GM21737 (cell line): Measurements from ENCODE around the gene IZUMO1.
"Not testable (repeated sequence)": the region's sequence is repeated elsewhere in the genome, so short reads cannot be mapped to it uniquely, and the experiment has no call there.

Experiments used
- ATAC-seq: cut with Tn5 transposase; IDR thresholded peaks from one replicate; pipeline ENCODE4 v1.9.1; 2021; ENCODE audit warnings: mild to moderate bottlenecking, moderate library complexity; ENCODE audit not compliant: unreplicated experiment

The IZUMO1 gene

DNA sequence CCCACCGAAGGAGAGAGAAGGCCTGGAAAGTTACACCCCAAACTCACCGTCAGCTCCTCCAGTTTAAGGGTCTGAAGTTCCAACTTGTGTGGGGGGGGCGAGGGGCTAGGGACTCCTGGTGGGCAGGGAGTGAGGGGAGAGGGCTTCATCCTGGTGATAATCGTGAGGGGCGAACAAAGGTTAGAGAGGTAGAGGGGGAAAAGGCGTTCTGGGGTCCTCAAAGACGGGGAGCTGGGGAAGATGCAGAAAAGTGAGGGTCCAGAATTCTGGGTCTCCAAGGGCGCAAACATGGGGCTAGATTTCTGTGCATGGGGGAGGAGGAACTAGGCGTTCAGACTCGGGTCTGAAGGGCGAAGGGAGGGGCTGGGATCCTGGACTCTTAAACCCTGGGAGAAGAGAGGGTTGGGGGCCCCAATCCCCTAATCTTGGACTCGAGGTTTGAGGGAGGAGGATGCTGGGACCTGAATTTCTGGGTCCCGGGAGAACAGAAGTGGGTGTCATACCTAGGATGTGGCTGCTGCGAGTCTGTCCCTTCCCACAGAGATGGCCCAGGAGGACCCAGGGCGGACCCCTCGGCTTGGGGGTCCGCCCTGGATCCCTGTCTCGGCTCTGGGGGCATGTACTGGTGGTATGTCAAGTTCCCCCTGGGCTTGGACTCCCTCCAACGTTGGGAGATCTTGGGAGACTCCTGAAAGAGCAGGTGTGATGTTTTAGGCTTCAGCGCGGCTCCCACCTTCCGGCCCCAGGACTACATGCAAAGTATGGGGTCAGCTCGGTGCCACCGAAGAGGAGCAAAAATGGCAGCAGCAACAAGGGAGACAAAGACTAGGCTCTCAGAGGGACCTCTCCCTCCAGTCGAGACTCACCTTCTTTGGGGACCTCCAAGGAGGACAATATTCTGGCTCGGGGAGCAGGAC lies 31.7 kb downstream of the IZUMO1 start:
- ATAC-seq = no peak

DNA sequence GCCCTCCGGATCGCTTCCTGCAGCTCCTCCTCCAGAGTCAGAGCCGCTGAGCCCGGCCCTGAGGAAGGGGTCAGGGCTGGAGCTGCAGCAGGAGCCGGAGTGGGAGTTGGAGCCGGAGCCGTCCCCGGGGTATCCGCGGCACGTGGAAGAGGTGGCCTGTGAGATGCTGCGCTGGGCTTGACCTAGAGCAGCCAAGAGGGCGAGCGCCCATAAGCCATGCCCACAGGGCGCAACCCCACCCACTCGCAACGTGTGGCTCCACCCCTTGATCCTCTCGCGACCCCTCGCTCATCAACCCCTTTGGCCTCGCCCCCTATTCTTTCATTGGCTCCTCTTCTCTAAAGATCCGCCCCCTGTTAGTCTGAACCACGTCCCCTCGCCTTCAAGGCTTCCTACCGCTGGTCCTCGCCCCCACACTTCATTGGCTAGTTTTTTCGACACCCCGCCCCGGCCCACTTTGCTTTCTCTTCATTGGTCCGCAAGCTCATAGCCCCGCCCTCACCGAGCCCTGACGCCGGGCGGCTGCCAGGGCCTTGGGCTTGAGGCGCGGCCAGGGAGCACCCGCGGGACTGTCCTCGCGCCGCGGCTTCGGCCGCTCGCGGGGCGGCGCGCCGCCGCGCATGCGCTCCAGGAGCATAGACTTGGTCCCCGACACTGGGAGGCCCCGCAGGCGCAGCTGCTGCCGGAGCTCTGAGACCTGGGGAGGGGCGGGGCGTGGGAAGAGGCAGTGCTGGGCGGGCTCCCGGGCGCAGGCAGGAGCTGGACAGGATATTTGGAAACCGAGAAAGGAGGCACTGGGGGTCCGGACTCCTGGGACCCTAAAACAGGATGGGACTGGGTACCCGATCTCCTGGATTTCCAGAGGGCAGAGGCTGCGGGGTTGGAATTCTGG lies 32.6 kb downstream of the IZUMO1 start:
- peak; percentile 85 for ATAC-seq

DNA sequence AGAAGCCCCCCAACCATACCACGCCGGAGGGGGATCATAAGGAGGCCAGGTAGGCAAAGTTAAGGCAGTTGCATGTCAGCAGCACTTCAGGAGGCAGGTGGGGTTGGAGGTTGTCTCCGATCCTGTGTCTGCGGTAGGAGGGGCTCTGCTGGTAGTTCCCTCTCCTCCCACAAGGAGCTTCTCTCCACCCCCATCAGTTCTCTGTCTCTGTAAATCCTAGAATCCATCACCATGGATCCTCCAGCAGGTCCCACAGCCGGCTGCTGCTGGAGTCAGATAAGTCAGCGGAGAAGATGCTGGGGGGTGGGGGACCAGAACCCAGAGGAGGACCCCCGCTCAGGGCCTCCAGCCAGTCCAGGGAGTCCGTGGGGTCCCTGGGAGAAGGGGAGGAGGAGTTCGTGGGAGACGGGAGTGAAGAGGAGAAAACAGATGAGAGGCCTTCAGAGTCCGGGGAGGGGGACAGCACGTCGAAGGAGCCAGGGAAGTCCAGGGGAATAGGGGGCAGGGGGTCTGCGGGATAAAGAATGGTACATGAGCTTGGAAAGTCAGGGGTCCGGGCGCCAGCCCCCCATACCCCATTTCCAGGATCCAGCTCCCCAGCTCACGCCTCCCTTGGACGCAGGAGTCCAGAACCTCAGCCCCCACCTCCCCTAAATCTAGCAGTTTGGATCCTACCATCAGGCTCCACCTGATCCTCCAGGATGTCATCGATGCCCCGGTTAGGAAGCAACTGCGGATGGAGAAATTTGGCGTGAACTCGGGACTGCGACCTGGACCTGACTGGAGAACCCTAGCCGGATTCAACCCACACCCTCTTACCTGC lies 33.5 kb downstream of the IZUMO1 start:
- ATAC-seq = no peak

DNA sequence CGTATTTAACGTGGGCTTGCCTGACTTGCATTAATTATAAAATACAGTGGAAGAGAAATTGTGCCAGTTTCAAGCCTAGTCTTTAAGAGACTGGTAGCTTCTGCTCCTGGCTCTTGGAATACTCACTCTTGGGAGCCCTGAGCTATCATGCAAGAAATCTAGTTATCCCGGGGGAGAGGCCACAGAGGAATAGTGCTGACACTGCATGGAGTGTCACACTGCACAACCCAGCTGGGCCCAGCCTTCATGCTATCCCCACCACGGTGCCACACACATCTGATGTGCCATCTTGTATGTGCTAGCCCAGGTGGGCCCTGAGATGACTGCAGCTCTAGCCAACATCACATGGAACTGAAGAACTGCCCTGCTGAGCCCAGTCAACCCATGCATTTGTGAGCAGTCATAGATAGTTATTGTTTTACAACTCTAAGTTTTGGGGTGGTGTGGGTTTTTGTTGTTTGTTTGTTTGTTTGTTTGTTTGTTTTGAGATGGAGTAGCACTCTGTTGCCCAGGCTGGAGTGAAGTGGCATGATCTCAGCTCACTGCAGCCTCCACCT lies 35.5 kb downstream of the IZUMO1 start:
- no peak for ATAC-seq

DNA sequence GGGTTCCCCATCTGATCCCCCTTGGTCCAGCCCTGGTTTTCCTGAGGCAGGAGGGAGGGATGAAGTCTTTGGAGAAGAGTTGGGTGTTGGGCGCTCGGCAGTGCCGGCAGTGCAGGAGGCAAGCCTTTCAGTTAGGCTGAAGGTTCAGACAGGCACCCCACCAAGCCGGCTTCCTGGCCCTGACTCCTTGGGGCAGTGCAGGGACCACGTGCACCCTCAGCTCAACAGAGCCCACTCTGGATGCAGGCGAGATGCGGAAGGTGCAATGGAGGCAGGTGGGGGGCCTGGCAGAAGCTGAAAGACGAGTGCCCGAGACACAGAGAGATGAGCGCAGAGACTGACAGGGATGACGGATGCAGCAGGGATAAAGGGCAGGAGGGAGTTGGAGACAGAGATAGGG lies 38.2 kb downstream of the IZUMO1 start:
- no peak for ATAC-seq

DNA sequence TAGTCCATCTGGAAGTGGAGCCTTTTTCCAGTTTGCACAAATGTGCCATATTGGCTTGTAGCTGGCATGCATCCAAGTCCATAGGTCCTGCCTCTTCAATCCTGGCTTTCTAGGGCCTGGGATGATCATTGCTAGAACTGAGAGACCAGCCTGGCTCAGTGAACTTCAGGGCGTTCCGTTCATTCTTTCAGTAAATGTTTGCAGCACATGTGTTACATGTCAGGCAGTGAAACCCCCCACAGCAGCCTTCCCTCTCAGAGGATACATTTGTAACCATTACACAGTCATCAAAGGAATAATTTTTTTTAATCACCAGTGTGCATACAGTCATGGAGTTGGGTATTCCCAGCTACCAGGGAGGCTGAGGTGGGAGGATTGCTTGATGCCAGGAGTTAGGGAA lies 41.3 kb downstream of the IZUMO1 start:
- ATAC-seq = no peak

DNA sequence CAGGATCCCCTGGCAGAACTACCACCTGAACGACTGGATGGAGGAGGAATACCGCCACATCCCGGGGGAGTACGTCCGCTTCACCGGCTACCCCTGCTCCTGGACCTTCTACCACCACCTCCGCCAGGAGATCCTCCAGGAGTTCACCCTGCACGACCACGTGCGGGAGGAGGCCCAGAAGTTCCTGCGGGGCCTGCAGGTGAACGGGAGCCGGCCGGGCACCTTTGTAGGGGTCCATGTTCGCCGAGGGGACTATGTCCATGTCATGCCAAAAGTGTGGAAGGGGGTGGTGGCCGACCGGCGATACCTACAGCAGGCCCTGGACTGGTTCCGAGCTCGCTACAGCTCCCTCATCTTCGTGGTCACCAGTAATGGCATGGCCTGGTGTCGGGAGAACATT lies 43.4 kb downstream of the IZUMO1 start:
- ATAC-seq = no peak

DNA sequence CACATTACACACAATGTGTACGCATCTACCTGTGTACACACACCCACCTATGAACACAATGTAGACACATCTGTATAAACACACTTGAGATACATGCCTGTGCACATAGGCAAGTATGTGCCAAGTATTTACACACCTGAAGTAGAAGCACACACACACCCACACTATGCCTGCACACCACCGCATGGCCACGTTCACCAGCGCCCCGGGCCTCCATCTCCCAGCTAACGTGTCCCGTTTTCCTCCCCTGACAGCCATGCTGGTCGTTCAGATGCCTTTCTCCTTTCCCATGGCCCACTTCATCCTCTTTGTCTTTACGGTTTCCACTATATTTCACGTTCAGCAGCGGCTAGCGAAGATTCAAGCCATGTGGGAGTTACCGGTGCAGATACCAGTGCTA lies 44.0 kb downstream of the IZUMO1 start:
- ATAC-seq = no peak

DNA sequence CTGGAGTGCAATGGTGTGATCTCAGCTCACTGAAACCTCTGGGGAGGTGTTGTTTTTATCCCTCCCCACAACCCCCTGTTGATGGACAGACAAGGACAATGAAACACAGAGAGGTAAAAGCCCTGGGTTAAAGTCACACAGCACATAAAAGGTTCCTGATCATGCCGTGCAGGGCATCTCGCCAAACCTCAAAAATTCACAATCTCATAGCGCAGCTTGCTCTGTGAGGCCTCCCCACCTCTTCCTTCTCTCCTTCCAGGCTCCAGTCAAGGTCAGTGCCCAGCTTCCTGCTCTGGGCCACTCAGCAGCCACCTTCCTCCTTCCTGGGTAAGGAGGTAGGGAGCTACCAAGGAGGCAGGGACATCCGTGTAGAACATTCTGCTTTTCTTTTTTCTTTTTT lies 48.7 kb downstream of the IZUMO1 start:
- ATAC-seq = no peak

DNA sequence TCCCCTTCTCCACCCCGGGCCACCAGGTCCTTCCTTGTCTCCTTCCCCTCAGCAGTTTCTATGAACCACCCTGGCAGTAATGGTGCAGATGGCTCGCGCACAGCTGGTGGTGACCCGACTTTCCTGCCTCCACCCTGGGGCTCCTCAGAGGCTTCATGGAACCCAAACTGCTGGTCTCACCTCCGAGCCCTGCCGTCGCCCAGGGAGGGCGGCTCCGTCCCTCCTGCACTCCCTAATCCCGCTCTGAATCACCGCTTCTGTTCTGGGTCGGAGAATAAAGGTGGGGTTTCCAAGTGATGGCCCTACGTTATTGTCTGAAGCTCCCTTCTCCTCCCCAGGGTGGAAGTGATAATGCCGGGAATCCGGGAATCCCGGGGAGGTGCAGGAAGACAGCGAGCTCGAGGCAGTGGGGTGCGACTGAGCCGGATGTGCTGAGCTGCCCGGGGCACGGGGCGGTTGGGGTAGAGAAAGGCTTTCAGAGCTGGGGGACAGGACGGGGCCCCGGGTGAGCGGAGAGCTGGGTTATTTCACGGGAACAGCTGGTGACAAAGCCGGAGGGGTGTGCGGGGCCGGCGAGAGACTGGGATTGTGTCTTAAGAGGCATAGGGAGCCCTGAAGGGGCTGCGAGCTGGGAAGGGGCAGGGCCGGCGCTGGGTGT lies 50.2 kb downstream of the IZUMO1 start:
- no peak for ATAC-seq

DNA sequence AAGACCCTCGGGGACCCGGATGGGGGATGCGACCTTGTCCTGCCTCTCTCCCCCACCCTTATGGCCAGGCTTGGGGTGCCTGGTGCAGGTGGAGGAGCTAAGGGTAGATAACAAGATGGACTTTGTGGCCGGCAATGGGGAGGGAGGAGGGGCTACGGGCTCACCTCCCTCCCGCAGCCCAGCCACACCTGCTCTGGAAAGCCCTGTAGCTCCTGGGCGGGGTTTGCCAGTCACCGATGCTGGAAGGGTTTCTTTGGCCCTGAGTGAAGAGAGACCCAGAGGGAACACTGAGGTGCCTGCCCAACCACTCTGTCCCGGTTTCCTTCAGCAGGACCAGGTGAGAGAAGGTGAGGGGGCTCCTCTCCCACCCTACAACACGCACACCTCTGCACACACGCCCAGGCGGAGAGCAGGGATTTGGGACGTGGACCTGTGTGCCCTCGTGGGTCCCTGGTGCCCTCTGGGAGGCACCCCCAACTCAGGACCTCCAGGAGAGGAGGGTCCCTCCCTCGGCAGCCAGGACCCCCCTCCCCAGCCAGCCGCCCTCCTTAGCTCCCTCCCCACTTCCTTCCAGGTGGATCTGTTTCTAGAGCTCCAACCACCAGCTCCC lies 50.9 kb downstream of the IZUMO1 start, which contains the start of gene FUT2:
Gene FUT2 (plus strand): TSS at position 229 of the 610 bp plus-strand sequence. CDS start 6,986 bp downstream, outside the sequence.
- no peak for ATAC-seq

DNA sequence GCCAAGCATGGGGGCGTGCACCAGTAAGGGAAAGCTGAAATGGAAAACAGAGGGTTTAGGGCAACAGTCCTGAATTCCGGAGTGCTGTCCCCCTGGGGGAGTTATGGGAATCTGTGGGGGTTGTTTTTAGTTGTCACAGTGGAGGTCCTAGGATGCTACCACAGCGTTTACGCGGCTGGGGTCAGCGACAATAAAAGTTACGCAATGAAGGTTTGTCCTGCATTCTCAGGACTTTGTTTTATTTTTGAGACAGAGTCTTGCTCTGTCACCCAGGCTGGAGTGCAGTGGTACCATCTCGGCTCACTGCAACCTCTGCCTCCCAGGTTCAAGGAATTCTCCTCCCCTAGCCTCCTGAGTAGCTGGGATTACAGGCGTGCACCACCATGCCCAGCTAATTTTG lies 53.1 kb downstream of the IZUMO1 start:
- not testable (repeated sequence) for ATAC-seq
